Purkinje cell (primary cell): ENCODE results near the gene MCAM. TPM values are rescaled to one million over a fixed set of nuclear protein-coding genes. Genes with fewer than 3 reads are reported as not detected.

Experiments used
- polyA plus RNA-seq: library from polyadenylated mRNA; unstranded; fragments of >200 nt; fragmentation: Nextera tagmentation; gene quantifications from 2 replicates; pipeline ENCODE4 v1.2.1, GENCODE V29; 2014

Gene MCAM
- polyA plus RNA-seq: 96.9 and 152 TPM in 2 replicates

GRCh38 chr11:119316729-119317591 lies at the start of gene MCAM:
TSS of gene MCAM (minus strand) at chr11:119317130. CDS start at chr11:119317101, 29 bp downstream.

GRCh38 chr11:119346605-119347004 lies 29.7 kb upstream of the MCAM start, which contains the start of gene MFRP:
TSS of gene MFRP (minus strand) at chr11:119346705. CDS start at chr11:119346513, 192 bp downstream.

GRCh38 chr11:119340335-119341221 lies 23.6 kb upstream of the MCAM start, which contains the start of gene C1QTNF5:
TSS of gene C1QTNF5 (minus strand) at chr11:119340883. CDS start at chr11:119340397, 486 bp downstream.

GRCh38 chr11:119334174-119334930 lies 17.4 kb upstream of the MCAM start, which contains the start of gene RNF26:
TSS of gene RNF26 (plus strand) at chr11:119334527. CDS start at chr11:119335123, 596 bp downstream.

Other genes starting within 250 kb of the MCAM start
- 70.8 and 72.3 TPM in 2 replicates for gene VPS11, start 249.3 kb downstream of the MCAM start, polyA plus RNA-seq
- 7.6 and 8.5 TPM in 2 replicates for gene HMBS, start 232.2 kb downstream of the MCAM start, polyA plus RNA-seq
- gene DPAGT1, start 215.3 kb downstream of the MCAM start, polyA plus RNA-seq: 40.2 and 51.7 TPM in 2 replicates
- gene C2CD2L, start 209.8 kb downstream of the MCAM start, polyA plus RNA-seq: 3.4 and 5.0 TPM in 2 replicates
- 4.5 and 4.8 TPM in 2 replicates for gene HINFP, start 195.6 kb downstream of the MCAM start, polyA plus RNA-seq
- gene ABCG4, start 168.1 kb downstream of the MCAM start, polyA plus RNA-seq: 5.4 and 5.6 TPM in 2 replicates
- 0.23 TPM in 1 of 2 replicates, not detected in the other for gene NLRX1, start 148.4 kb downstream of the MCAM start, polyA plus RNA-seq
- gene NHERF4, start 131.7 kb downstream of the MCAM start, polyA plus RNA-seq: not detected in 2 replicates
- 10.4 and 17.6 TPM in 2 replicates for gene CBL, start 110.8 kb downstream of the MCAM start, polyA plus RNA-seq
- 3.4 and 8.3 TPM in 2 replicates for gene RNF26, start 17.4 kb upstream of the MCAM start, polyA plus RNA-seq
- not detected in 2 replicates for gene C1QTNF5, start 23.8 kb upstream of the MCAM start, polyA plus RNA-seq
- gene MFRP, start 29.6 kb upstream of the MCAM start, polyA plus RNA-seq: not detected in 2 replicates
- gene USP2, start 64.6 kb upstream of the MCAM start, polyA plus RNA-seq: 7.3 and 11.7 TPM in 2 replicates
- gene THY1, start 106.0 kb upstream of the MCAM start, polyA plus RNA-seq: 541 and 768 TPM in 2 replicates